Ectodermal cell (in vitro differentiated cells): Measurements from ENCODE around the gene GID8.

Experiments used
- H3K27ac ChIP-seq: 2 replicates; pipeline ENCODE4 v1.7.0; 2013; ENCODE audit warnings: mild to moderate bottlenecking, low read depth, low read length; ENCODE audit not compliant: insufficient read depth, poor library complexity, severe bottlenecking
- H3K27me3 ChIP-seq: 2 replicates; pipeline ENCODE4 v1.7.0; 2013; ENCODE audit warnings: mild to moderate bottlenecking, low read length; ENCODE audit not compliant: insufficient read depth, control insufficient read depth, poor library complexity, severe bottlenecking
- H3K36me3 ChIP-seq: one replicate; pipeline ENCODE4 v1.7.0; 2013; ENCODE audit warnings: low read length; ENCODE audit not compliant: control insufficient read depth, insufficient read depth
- H3K4me1 ChIP-seq: one replicate; pipeline ENCODE4 v1.7.0; 2013; ENCODE audit warnings: low read length; ENCODE audit not compliant: control insufficient read depth, insufficient read depth
- H3K4me3 ChIP-seq: 2 replicates; pipeline ENCODE4 v1.7.0; 2013; ENCODE audit warnings: low read depth, low read length, control low read depth; ENCODE audit not compliant: insufficient read depth
- H3K9me3 ChIP-seq: 2 replicates; pipeline ENCODE4 v1.7.0; 2013; ENCODE audit warnings: mild to moderate bottlenecking, low read length, moderate library complexity; ENCODE audit not compliant: control insufficient read depth
- WGBS, 2 experiments: methylation state at CpG; one replicate each; pipeline ENCODE4 v1.1.7; 2013; ENCODE audit warnings: missing lambda C conversion rate in 2 of 2; 5-methylcytosine and 5-hydroxymethylcytosine counted together

GID8 gene

DNA sequence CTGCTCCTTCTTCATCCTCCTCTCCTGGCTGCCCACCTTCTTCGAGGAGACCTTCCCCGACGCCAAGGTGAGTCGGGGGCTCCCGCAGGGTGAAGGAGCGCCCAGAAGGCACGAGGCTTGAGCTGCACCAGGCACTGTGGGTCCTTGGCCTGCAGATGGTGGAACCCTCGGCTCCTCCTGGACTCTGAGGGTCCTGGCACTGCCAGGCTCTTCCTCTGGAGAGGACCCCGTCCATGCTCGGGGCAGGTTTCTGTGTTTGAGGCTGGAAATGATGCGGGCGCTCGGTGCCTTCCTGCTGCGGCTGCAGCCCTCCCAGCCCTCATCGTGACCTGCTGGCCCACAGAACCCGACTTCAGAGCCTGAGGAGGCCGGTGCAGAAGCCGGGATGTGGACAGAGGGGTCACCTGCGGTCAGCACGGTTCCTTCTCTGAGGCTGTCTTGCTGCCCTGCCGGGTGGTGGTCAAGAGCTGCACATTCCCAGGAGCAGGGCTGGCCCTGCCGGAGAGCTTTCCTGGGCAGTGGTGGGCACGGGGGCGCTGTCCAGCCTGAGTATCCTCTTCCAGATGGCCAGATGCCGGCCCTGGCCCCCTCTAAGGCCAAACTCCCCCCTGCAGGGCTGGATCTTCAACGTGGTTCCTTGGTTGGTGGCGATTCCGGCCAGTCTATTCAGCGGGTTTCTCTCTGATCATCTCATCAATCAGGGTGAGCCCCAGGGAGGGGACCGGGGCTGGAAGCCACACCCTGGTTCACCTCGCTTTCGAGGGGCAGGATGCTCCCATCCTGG, 25.9 kb downstream of the GID8 start:
- no peaks in the 10 kb centered on the region for H3K9me3 ChIP-seq
- no peaks in the 10 kb centered on the region for H3K27me3 ChIP-seq
- H3K4me1 ChIP-seq = no peaks in the 10 kb centered on the region
- no peak overlapping the region for H3K27ac ChIP-seq
- no peaks in the 10 kb centered on the region for H3K36me3 ChIP-seq
- H3K4me3 ChIP-seq = no peak overlapping the region
- WGBS, 2 experiments = 94% methylated on average over 32 of the region's 32 CpGs

- no peaks in the 10 kb centered on the region for H3K4me1 ChIP-seq
- H3K27me3 ChIP-seq = no peaks in the 10 kb centered on the region
- H3K4me3 ChIP-seq = no peak overlapping the region
- no peak overlapping the region for H3K27ac ChIP-seq
- no peaks in the 10 kb centered on the region for H3K36me3 ChIP-seq
- whole genome bisulfite sequencing, 2 experiments = 92 to 94% methylated on average over 20 of the region's 20 CpGs
- H3K9me3 ChIP-seq = no peaks in the 10 kb centered on the region
Observed at GRCh38 chr20:62964700-62965099, 26.8 kb downstream of the GID8 start.

DNA sequence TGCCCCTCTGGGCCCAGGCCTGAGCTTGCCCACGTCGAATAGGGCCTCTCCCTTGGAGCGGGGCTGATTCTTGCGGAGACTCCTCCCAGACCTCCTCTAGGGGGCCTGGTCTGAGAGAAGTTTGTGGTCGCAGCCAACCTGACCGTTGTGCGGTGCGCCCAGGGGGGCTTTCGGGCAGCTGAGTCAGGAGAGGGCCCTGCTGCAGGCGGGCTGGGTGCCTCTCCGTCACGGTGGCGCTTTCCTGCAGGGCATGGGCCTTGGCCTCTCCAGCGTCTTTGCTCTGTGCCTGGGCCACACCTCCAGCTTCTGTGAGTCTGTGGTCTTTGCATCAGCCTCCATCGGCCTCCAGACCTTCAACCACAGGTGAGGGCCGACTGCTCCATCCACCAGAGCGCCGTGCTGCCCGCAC, 27.4 kb downstream of the GID8 start:
- H3K4me3 ChIP-seq = no peak overlapping the region
- no peaks in the 10 kb centered on the region for H3K36me3 ChIP-seq
- 79 to 81% methylated on average over 19 of the region's 19 CpGs for WGBS, 2 experiments
- no peaks in the 10 kb centered on the region for H3K4me1 ChIP-seq
- no peaks in the 10 kb centered on the region for H3K27me3 ChIP-seq
- no peak overlapping the region for H3K27ac ChIP-seq
- no peaks in the 10 kb centered on the region for H3K9me3 ChIP-seq

DNA sequence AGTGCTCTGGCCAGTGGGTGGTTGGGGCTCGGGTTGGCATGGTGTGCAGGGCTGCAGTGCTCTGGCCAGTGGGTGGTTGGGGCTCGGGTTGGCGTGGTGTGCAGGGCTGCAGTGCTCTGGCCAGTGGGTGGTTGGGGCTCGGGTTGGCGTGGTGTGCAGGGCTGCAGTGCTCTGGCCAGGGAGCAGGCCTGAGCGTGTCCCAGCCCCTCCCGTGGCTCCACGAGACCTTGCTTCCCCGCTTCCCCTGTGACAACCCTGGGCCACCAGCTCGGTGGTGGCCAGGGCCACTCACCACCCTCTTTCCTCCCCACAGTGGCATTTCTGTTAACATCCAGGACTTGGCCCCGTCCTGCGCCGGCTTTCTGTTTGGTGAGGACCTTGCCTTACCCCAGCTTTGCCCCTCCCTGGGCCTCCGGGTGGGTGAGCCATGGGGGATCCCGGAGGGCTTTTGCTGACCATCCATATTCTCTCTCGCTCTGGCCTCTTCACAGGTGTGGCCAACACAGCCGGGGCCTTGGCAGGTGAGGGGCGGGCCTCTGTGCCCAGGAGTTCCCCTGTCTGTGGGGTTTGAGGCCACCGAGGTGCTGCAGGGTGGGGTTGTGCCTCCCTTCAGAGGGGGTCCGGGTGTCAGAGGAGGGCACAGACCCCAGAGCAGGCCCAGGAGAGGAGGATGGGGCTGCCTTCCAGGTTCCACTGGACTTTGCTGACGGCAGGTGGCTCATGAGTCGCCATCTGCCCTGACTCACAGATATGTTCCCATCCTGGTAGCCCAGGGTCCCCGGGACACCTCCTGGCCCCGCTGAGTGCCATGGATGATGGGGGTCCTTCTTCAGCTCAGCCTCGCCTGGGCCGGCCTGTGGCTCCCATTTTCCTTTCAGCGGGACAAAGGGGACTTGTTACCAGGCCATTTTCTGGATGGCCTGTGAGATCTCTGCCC, 28.5 kb downstream of the GID8 start:
- Histone ChIP-seq H3K4me3 (no peak overlapping the region), H3K4me1 (peaks cover 3% of the 10 kb centered on the region), H3K36me3 (no peaks in the 10 kb centered on the region), H3K27me3 (peaks cover 3% of the 10 kb centered on the region), H3K27ac (no peak overlapping the region), H3K9me3 (no peaks in the 10 kb centered on the region)
- 94 to 95% methylated on average over 26 of the region's 27 CpGs for WGBS, 2 experiments

DNA sequence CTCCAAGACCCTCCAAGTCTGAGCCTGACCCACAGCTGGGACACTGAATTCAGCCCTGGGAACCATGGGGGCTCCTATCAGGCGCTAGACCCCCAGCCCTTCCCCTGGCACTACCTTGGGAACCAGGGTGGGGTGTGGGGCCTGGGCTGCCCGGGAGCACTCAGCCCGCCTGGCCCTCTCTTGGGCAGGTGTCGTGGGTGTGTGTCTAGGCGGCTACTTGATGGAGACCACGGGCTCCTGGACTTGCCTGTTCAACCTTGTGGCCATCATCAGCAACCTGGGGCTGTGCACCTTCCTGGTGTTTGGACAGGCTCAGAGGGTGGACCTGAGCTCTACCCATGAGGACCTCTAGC, 29.2 kb downstream of the GID8 start:
- no peaks in the 10 kb centered on the region for H3K36me3 ChIP-seq
- H3K4me3 ChIP-seq = no peak overlapping the region
- H3K27me3 ChIP-seq = peaks cover 6% of the 10 kb centered on the region
- H3K4me1 ChIP-seq = peaks cover 3% of the 10 kb centered on the region
- H3K9me3 ChIP-seq = no peaks in the 10 kb centered on the region
- no peak overlapping the region for H3K27ac ChIP-seq
- WGBS, 2 experiments = 84 to 88% methylated on average over 6 of the region's 6 CpGs

DNA sequence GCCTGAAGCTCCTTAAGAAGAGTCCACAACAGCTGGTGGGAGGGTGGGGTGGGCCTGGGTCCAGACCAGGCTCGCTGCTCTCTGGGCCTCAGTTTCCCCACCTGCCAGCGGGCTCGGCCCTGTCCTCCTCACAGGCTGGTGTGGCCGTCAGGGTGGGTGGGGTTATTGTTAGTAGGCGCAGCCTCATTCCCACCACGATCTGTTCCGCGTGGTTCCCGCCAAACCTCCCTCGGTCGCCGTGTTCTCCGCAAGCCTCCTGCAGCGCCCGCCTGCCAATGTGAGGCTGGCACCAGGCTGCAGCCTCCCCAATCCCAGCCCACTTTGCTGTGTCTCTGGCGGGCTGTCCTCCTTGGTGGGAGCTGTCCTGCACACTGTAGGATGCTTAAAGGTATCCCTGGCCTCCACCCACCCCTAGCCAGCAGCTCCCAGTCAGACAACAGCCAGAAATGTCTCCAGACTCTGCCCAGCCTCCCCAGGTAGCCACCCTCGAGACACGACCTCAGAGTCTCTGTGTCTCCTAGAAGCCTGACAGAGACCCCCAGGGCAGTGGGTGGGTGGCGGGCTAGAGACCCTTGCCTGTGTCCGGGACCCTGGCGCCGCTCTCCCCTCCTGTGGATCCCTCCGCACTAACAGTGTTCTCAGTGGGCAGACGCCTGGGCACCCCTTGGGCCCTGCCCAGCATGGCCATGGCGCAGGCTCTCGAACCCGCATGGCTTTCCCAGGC, 29.8 kb downstream of the GID8 start:
- WGBS, 2 experiments = 93 to 94% methylated on average over 27 of the region's 27 CpGs
- H3K36me3 ChIP-seq = no peaks in the 10 kb centered on the region
- no peak overlapping the region for H3K4me3 ChIP-seq
- no peaks in the 10 kb centered on the region for H3K9me3 ChIP-seq
- H3K27ac ChIP-seq = no peak overlapping the region
- peaks cover 12% of the 10 kb centered on the region for H3K27me3 ChIP-seq
- peaks cover 9% of the 10 kb centered on the region for H3K4me1 ChIP-seq

- H3K27ac ChIP-seq = no peak overlapping the region
- peaks cover 20% of the 10 kb centered on the region for H3K27me3 ChIP-seq
- H3K4me3 ChIP-seq = no peak overlapping the region
- no peaks in the 10 kb centered on the region for H3K36me3 ChIP-seq
- 89% methylated on average over 18 to 20 of the region's 21 CpGs for WGBS, 2 experiments
- no peaks in the 10 kb centered on the region for H3K9me3 ChIP-seq
- peaks cover 15% of the 10 kb centered on the region for H3K4me1 ChIP-seq
Observed at GRCh38 chr20:62968378-62969178, 30.6 kb downstream of the GID8 start.

GRCh38 chr20:62969179-62969760, 31.3 kb downstream of the GID8 start:
- Histone ChIP-seq H3K9me3 (no peaks in the 10 kb centered on the region), H3K36me3 (no peaks in the 10 kb centered on the region), H3K4me3 (no peak overlapping the region), H3K4me1 (peaks cover 15% of the 10 kb centered on the region), H3K27me3 (peaks cover 27% of the 10 kb centered on the region), H3K27ac (no peak overlapping the region)
- 79 to 81% methylated on average over 16 of the region's 16 CpGs for WGBS, 2 experiments

GRCh38 chr20:62969939-62970306, 32.0 kb downstream of the GID8 start:
- Histone ChIP-seq H3K27me3 (peaks cover 34% of the 10 kb centered on the region), H3K36me3 (no peaks in the 10 kb centered on the region), H3K4me3 (no peak overlapping the region), H3K27ac (no peak overlapping the region), H3K9me3 (no peaks in the 10 kb centered on the region), H3K4me1 (peaks cover 19% of the 10 kb centered on the region)
- 89 to 96% methylated on average over 8 of the region's 8 CpGs for WGBS, 2 experiments
